ENCODE measurements around the gene CES3. TPM values are rescaled to one million over a fixed set of nuclear protein-coding genes. Genes with fewer than 3 reads are reported as not detected.

CES3 gene
- total and polyA plus RNA-seq, 2 donors (not counting 3 experiments of a cell fraction or from before 2014, with no cell fraction given): 0.10 TPM; not detected in 1

DNA sequence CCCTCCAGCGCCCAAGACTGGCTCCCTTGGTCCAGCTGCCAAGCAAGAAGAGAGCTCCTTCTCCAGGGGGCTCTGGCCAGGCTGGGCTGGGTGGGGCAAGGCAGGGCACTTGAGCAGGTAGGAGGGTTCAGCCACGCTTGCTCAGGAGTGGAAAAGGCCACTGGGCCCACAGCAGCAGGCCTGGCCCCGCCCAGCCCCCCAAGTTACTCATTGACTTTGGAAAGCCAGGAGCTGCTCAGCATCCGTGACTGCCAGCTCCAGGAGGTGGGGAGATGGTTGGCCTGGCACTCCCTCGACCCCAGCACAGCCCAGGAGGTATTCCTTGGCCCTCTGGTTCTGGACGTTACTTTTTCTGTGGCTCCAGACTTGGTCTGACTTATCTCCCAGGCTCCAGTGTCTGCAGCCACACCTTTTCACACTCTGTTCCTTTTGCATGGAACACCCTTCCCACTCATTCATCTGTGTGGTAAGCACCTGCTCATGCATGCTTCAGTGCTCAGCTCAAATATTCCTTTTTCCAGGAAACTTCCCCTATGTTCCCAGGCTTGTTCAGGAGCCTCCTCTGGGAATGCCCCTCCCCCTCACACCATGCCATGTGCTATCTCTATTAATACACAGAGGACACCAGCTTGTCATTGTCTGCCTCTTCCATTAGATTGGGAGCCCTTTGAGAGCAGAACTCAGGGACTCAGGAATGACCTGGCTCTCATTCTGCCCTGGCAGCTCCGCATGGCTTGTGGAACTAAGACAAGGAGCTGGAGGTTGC is 42.1 kb upstream of the CES3 start, which contains the start of gene CDH16:
Gene CDH16 (minus strand): TSS at position 83 of the 766 bp plus-strand sequence. CDS start 820 bp downstream, outside the sequence.
- no peak within 1 kb of the TSS for H3K4me3 ChIP-seq (replicated peaks in 1 of 3; ENCODE audit: insufficient read depth in 1 of 3, low read depth in 1 of 3, low read length in 3 of 3)
- H3K79me2 ChIP-seq (ENCODE audit: control insufficient read depth, insufficient read depth, low read length): no peaks in the 10 kb centered on the region
- intact Hi-C loops (cut with micrococcal nuclease) (no loop called here), dilution Hi-C loops (cut with MboI; ENCODE audit: extremely low pct_ligation_motif_present, low sequenced_read_pairs) (no loop called here)
- no peak within 1 kb of the TSS for H2AFZ ChIP-seq (ENCODE audit: low read depth, low read length)
- H3K4me2 ChIP-seq (ENCODE audit: insufficient read depth, low read length): no peak within 1 kb of the TSS
- H3K9me1 ChIP-seq (replicated peaks; ENCODE audit: control insufficient read depth, extremely low read depth, insufficient read depth, low read length): no peaks in the 10 kb centered on the region
- CTCF ChIA-PET: interaction anchor here (1.0 to 5.2 kb wide), 11 partner anchors 9 to 236 kb away, joined by 3 to 25 read pairs (median 4); partner anchors contain the start of genes CES3 and NAE1
- H3K9ac ChIP-seq (replicated peaks; ENCODE audit: extremely low read depth, insufficient read depth, low read length): no peak within 1 kb of the TSS
- no peaks in the 10 kb centered on the region for H4K20me1 ChIP-seq (replicated peaks; ENCODE audit: control insufficient read depth, extremely low read depth, insufficient read depth, low read length)
- TF ChIP-seq FOS (IDR thresholded peaks at IDR 0.05; ENCODE audit: borderline replicate concordance, insufficient read depth, low read length) (no peak), GATA2 (IDR thresholded peaks at IDR 0.05; ENCODE audit: insufficient read depth, insufficient read length, low read depth, low read length) (no peak), POLR2A (IDR thresholded peaks at IDR 0.05; ENCODE audit: low read depth, low read length) (no peak), MYC (IDR thresholded peaks at IDR 0.05; ENCODE audit: low read depth, low read length) (no peak), EZH2 (IDR thresholded peaks at IDR 0.05; ENCODE audit: borderline replicate concordance, low read depth, low read length, severe bottlenecking) (no peak), JUN (IDR thresholded peaks at IDR 0.05; ENCODE audit: borderline replicate concordance, insufficient read depth, insufficient read length, low read depth) (no peak), POLR2AphosphoS5 (IDR thresholded peaks at IDR 0.05; ENCODE audit: insufficient read depth, low read depth, low read length) (no peak)
- TF ChIP-seq, protein P1, sequence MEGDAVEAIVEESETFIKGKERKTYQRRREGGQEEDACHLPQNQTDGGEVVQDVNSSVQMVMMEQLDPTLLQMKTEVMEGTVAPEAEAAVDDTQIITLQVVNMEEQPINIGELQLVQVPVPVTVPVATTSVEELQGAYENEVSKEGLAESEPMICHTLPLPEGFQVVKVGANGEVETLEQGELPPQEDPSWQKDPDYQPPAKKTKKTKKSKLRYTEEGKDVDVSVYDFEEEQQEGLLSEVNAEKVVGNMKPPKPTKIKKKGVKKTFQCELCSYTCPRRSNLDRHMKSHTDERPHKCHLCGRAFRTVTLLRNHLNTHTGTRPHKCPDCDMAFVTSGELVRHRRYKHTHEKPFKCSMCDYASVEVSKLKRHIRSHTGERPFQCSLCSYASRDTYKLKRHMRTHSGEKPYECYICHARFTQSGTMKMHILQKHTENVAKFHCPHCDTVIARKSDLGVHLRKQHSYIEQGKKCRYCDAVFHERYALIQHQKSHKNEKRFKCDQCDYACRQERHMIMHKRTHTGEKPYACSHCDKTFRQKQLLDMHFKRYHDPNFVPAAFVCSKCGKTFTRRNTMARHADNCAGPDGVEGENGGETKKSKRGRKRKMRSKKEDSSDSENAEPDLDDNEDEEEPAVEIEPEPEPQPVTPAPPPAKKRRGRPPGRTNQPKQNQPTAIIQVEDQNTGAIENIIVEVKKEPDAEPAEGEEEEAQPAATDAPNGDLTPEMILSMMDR (IDR thresholded peaks at IDR 0.05; ENCODE audit: extremely low read depth in 1 of 2, insufficient read depth in 1 of 2, low read depth in 1 of 2, low read length in 2 of 2): no peak
- TF ChIP-seq, protein P2, sequence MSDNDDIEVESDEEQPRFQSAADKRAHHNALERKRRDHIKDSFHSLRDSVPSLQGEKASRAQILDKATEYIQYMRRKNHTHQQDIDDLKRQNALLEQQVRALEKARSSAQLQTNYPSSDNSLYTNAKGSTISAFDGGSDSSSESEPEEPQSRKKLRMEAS (IDR thresholded peaks at IDR 0.05; ENCODE audit: insufficient read depth, insufficient read length): no peak
- POLR2A ChIA-PET: no interaction called here
- H3K36me3 ChIP-seq (ENCODE audit: control insufficient read depth in 2 of 2, extremely low read depth in 1 of 2, insufficient read depth in 2 of 2, low read length in 2 of 2): no peaks in the 10 kb centered on the region
- H3K4me1 ChIP-seq (ENCODE audit: control insufficient read depth, extremely low read depth, insufficient read depth, low read length): no peaks in the 10 kb centered on the region
- no peak within 1 kb of the TSS for H3K27ac ChIP-seq (ENCODE audit: insufficient read depth, low read depth, low read length)
- no TSS peak for BruUV-seq (replicated peaks)
- no peak for DNase-seq (ENCODE audit: low read depth, low spot score)
- H3K9me3 ChIP-seq (replicated peaks; ENCODE audit: control insufficient read depth, insufficient read depth, low read length): no peaks in the 10 kb centered on the region
- no peak for FAIRE-seq
- peaks cover 20 to 27% of the 10 kb centered on the region in 2 experiments for H3K27me3 ChIP-seq (ENCODE audit: control insufficient read depth in 2 of 2, insufficient read depth in 2 of 2, low read length in 2 of 2)

All from endothelial cell of umbilical vein (primary cell).